ENCODE results near the gene HTR1D. TPM values are rescaled to one million over a fixed set of nuclear protein-coding genes. Genes with fewer than 3 reads are reported as not detected.

Gene HTR1D
- total RNA-seq, 1 donor from 2014 or later, result not detected

- TF ChIP-seq CTCF (IDR thresholded peaks at IDR 0.05), result no peak
- intact Hi-C loops (cut with DNase I), result no loop called here
- H3K36me3 ChIP-seq, result no peaks in the 10 kb centered on the region
- no peak overlapping the region for H3K4me3 ChIP-seq
- no peaks in the 10 kb centered on the region for H3K27me3 ChIP-seq
- H3K27ac ChIP-seq, result no peak overlapping the region
- no peak for DNase-seq (ENCODE audit: low spot score in 2 of 2)
- no peaks in the 10 kb centered on the region for H3K9me3 ChIP-seq
- peaks cover 0 to 2% of the 10 kb centered on the region in 2 donors for H3K4me1 ChIP-seq
These were observed 64.2 kb downstream of the HTR1D start for GRCh38 chr1:23152966-23153684.

GRCh38 chr1:23150742-23151141, 66.6 kb downstream of the HTR1D start:
- DNase-seq (ENCODE audit: low spot score in 2 of 2), result no peak
- Histone ChIP-seq H3K27ac (no peak overlapping the region), H3K4me3 (no peak overlapping the region), H3K27me3 (no peaks in the 10 kb centered on the region), H3K36me3 (no peaks in the 10 kb centered on the region), H3K4me1 (no peaks in the 10 kb centered on the region), H3K9me3 (no peaks in the 10 kb centered on the region)
- no peak for TF ChIP-seq CTCF (IDR thresholded peaks at IDR 0.05)
- intact Hi-C loops (cut with DNase I), result no loop called here

GRCh38 chr1:23150125-23150524, 67.2 kb downstream of the HTR1D start:
- Histone ChIP-seq H3K4me3 (no peak overlapping the region), H3K36me3 (no peaks in the 10 kb centered on the region), H3K27ac (no peak overlapping the region), H3K4me1 (no peaks in the 10 kb centered on the region), H3K27me3 (no peaks in the 10 kb centered on the region), H3K9me3 (no peaks in the 10 kb centered on the region)
- no peak for DNase-seq (ENCODE audit: low spot score in 2 of 2)
- no peak for TF ChIP-seq CTCF (IDR thresholded peaks at IDR 0.05)
- intact Hi-C loops (cut with DNase I), result no loop called here

GRCh38 chr1:23149114-23149513, 68.2 kb downstream of the HTR1D start:
- Histone ChIP-seq H3K36me3 (no peaks in the 10 kb centered on the region), H3K4me3 (no peak overlapping the region), H3K4me1 (no peaks in the 10 kb centered on the region), H3K27ac (no peak overlapping the region), H3K27me3 (no peaks in the 10 kb centered on the region), H3K9me3 (no peaks in the 10 kb centered on the region)
- intact Hi-C loops (cut with DNase I), result no loop called here
- no peak for DNase-seq (ENCODE audit: low spot score in 2 of 2)
- TF ChIP-seq CTCF (IDR thresholded peaks at IDR 0.05), result no peak

- no peaks in the 10 kb centered on the region for H3K27me3 ChIP-seq
- no peak overlapping the region for H3K4me3 ChIP-seq
- no peak overlapping the region for H3K27ac ChIP-seq
- intact Hi-C loops (cut with DNase I), result no loop called here
- no peak for DNase-seq (ENCODE audit: low spot score in 2 of 2)
- no peaks in the 10 kb centered on the region for H3K36me3 ChIP-seq
- H3K4me1 ChIP-seq, result no peaks in the 10 kb centered on the region
- no peaks in the 10 kb centered on the region for H3K9me3 ChIP-seq
- no peak for TF ChIP-seq CTCF (IDR thresholded peaks at IDR 0.05)
These were observed 69.2 kb downstream of the HTR1D start for GRCh38 chr1:23148084-23148483.

Other genes starting within 250 kb of the HTR1D start
- not detected for gene LACTBL1, start 244.6 kb downstream of the HTR1D start, total RNA-seq
- not detected for gene TEX46, start 201.7 kb downstream of the HTR1D start, total RNA-seq
- 28.7 TPM for gene KDM1A, start 198.0 kb downstream of the HTR1D start, total RNA-seq
- gene LUZP1, start 48.6 kb downstream of the HTR1D start, total RNA-seq, result 18.0 TPM
- gene HNRNPR, start 126.8 kb upstream of the HTR1D start, total RNA-seq, result 21.5 TPM
- 3.1 TPM for gene ZNF436, start 152.3 kb upstream of the HTR1D start, total RNA-seq
- 11.3 TPM for gene TCEA3, start 207.2 kb upstream of the HTR1D start, total RNA-seq

All from ascending aorta (tissue), 2 donors.